Mesothelial cell of epicardium (in vitro differentiated cells): ENCODE data around the gene MDK. TPM values are rescaled to one million over a fixed set of nuclear protein-coding genes. Genes with fewer than 3 reads are reported as not detected.

Source experiments
- DNase-seq, 2 experiments: peaks; one replicate each; pipeline ENCODE4 v3.0.0; 2021; ENCODE audit warnings: low spot score in 2 of 2; ENCODE audit not compliant: unreplicated experiment in 2 of 2
- H3K27ac Mint-ChIP-seq: 2 replicates; pipeline ENCODE4 v1.8.0; 2021; ENCODE audit warnings: mixed read lengths
- H3K27me3 Mint-ChIP-seq: 2 replicates; pipeline ENCODE4 v1.8.0; 2021; ENCODE audit warnings: low read depth, mixed read lengths
- H3K36me3 Mint-ChIP-seq: 2 replicates; pipeline ENCODE4 v1.8.0; 2021; ENCODE audit warnings: mixed read lengths
- H3K4me1 Mint-ChIP-seq: 2 replicates; pipeline ENCODE4 v1.8.0; 2021; ENCODE audit warnings: mixed read lengths
- H3K4me3 Mint-ChIP-seq: 2 replicates; pipeline ENCODE4 v1.8.0; 2021; ENCODE audit warnings: mild to moderate bottlenecking, moderate library complexity, mixed read lengths
- H3K9me3 Mint-ChIP-seq: 2 replicates; pipeline ENCODE4 v1.8.0; 2021; ENCODE audit warnings: mixed read lengths
- total RNA-seq: library from RNA; stranded (reverse); gene quantifications from 3 replicates; pipeline ENCODE4 v1.2.1, GENCODE V29; 2021
- TF ChIP-seq, protein P1 (sequence below): fragments of 200-600 bp; sonication (generic); IDR thresholded peaks from one replicate; pipeline ENCODE4 v1.5.0; 2021; ENCODE audit warnings: antibody characterized with exemption; ENCODE audit not compliant: unreplicated experiment

MDK gene
- total RNA-seq, 1 donor from 2014 or later: 1,586 TPM

DNA sequence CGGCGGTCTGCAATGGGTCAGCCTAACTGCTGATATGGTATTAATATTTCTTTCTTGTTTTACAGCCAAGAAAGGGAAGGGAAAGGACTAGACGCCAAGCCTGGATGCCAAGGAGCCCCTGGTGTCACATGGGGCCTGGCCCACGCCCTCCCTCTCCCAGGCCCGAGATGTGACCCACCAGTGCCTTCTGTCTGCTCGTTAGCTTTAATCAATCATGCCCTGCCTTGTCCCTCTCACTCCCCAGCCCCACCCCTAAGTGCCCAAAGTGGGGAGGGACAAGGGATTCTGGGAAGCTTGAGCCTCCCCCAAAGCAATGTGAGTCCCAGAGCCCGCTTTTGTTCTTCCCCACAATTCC, 1.9 kb downstream of the MDK start:
- H3K27me3 Mint-ChIP-seq: peaks cover 25% of the 10 kb centered on the region
- no peaks in the 10 kb centered on the region for H3K9me3 Mint-ChIP-seq
- H3K4me3 Mint-ChIP-seq: peak overlapping the region; percentile 92
- peak overlapping the region; percentile 67 for H3K27ac Mint-ChIP-seq
- H3K36me3 Mint-ChIP-seq: no peaks in the 10 kb centered on the region
- peaks cover 24% of the 10 kb centered on the region for H3K4me1 Mint-ChIP-seq
- DNase-seq: no peak
- TF ChIP-seq, protein P1, sequence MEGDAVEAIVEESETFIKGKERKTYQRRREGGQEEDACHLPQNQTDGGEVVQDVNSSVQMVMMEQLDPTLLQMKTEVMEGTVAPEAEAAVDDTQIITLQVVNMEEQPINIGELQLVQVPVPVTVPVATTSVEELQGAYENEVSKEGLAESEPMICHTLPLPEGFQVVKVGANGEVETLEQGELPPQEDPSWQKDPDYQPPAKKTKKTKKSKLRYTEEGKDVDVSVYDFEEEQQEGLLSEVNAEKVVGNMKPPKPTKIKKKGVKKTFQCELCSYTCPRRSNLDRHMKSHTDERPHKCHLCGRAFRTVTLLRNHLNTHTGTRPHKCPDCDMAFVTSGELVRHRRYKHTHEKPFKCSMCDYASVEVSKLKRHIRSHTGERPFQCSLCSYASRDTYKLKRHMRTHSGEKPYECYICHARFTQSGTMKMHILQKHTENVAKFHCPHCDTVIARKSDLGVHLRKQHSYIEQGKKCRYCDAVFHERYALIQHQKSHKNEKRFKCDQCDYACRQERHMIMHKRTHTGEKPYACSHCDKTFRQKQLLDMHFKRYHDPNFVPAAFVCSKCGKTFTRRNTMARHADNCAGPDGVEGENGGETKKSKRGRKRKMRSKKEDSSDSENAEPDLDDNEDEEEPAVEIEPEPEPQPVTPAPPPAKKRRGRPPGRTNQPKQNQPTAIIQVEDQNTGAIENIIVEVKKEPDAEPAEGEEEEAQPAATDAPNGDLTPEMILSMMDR: no peak

DNA sequence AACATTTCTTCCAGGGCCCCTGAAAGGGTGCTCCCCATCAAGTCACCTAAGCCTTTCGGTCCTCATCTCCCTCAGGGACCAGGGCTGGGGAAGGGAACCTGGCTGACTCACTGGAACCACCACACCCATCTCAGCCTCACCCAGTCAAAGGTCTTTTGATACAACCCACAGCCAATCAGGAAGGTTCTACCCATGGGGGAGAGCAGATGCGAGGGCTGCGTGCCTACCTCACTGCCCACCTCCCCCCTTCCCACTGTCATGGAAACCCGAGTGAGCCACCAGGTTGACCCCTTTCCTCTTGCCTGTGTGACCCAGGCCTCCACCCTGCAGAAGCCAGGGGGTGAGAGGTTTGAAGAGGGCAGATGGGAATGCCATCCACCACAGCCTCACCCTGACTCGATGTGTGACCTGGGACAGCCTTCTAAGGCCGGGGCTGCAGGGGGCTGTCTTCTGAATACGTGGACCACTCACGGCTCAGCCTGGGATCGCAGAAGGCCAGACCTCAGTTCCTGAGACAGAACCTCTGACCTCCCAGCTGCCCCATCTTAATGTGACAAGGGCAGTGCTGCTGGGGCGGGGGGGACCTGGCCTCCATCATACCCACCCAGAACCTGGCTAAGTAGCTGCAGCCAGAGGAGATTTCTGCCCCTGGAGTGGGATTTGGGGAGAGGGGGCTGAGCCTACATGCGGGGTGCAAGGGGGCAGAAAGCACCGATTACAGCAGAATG, 2.7 kb downstream of the MDK start:
- no peak for DNase-seq
- Mint-ChIP-seq H3K4me3 (peak overlapping the region; percentile 92), H3K36me3 (no peaks in the 10 kb centered on the region), H3K9me3 (no peaks in the 10 kb centered on the region), H3K4me1 (peaks cover 29% of the 10 kb centered on the region), H3K27me3 (peaks cover 33% of the 10 kb centered on the region), H3K27ac (no peak overlapping the region)
- TF ChIP-seq, protein P1: no peak

DNA sequence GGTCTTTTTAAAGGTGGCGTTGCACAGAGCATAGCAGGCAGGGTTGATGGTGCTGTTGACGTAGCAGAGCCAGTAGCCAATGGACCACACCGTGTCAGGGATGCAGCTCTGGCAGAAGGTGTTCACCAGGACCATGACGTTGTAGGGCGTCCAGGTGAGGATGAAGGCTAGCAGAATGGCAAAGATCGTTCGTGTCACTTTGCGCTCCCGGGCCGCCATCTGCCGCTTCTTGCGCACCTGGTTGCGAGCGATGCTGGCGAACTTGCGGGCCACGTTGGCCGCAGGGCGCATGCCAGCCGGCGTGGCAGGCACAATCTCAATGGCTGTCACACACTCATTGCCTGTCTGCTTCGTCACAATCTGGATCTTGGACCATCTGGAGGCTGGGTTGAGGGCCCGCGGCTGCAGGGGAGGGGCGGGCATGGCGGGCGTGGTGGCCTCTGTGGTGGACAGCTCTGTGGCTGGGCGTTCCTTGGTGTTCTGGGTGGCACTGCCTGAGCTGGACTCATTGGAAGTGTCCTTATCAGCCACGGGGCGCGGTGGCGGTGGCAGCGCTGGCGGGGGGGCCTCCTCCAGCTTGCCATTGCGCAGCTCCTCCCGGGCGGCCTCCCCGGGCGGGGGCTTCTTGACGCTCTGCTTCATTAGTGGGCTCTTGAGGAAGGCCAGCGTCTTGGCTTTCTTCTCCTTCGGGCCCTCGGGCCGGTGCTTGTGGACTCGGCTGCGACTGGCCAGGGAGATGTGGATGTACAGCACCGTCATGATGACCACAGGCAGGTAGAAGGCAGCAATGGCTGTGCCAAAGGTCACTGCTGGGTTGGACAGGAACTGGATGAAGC, 3.9 kb downstream of the MDK start:
- Mint-ChIP-seq H3K36me3 (no peaks in the 10 kb centered on the region), H3K4me1 (peaks cover 32% of the 10 kb centered on the region), H3K9me3 (no peaks in the 10 kb centered on the region), H3K27ac (no peak overlapping the region), H3K27me3 (peaks cover 45% of the 10 kb centered on the region), H3K4me3 (peak overlapping the region; percentile 4)
- TF ChIP-seq, protein P1: no peak
- DNase-seq: no peak

DNA sequence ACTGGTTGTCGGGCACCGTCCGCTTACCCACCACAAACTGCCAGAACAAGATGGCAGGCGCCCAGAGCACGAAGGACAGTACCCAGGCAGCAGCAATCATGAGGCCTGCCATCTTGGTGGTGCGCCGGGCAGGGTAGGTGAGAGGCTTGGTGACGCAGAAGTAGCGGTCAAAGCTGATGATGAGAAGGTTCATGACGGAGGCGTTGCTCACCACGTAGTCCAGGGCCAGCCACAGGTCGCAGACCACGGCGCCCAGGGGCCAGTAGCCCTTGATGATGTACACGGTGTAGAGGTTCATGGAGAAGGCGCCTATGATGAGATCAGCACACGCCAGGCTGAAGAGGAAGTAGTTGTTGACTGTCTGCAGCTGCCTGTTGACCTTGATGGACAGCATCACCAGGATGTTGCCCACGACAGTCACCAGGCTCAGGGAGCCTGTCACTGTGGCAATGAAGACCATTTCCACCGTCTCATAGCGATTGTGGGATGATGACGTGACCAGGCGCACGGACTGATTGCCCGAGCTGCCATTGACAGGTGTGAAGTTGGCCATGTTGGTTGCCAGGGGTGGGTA, 4.6 kb downstream of the MDK start:
- TF ChIP-seq, protein P1: no peak
- no peak overlapping the region for H3K27ac Mint-ChIP-seq

DNA sequence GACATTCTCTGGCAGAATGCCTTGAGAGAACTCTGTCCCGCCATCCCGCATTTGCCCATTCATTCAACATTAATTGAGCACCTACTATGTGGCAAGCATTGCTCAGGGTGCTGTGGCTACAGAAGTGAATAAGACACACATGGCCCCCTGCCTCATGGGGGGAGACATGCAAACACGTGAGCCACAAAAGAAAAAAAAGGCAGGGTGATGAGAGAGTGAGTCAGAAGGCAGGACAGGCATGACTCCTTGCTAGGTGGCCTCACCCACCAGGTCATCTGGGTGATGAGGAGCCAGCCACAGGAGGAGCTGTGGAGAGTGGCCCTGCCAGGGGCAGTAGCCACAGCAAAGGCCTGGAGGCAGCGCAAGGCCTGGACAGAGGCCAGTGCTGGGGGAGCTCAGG, 5.2 kb downstream of the MDK start:
- H3K4me3 Mint-ChIP-seq: no peak overlapping the region
- no peak overlapping the region for H3K27ac Mint-ChIP-seq
- TF ChIP-seq, protein P1: no peak
- H3K9me3 Mint-ChIP-seq: no peaks in the 10 kb centered on the region
- no peaks in the 10 kb centered on the region for H3K36me3 Mint-ChIP-seq
- H3K27me3 Mint-ChIP-seq: peaks cover 52% of the 10 kb centered on the region
- no peak for DNase-seq
- H3K4me1 Mint-ChIP-seq: peaks cover 35% of the 10 kb centered on the region

More for the DNA sequence above, 4.6 kb downstream of the MDK start:
- no peaks in the 10 kb centered on the region for H3K9me3 Mint-ChIP-seq
- peaks cover 35% of the 10 kb centered on the region for H3K4me1 Mint-ChIP-seq
- H3K27me3 Mint-ChIP-seq: peaks cover 52% of the 10 kb centered on the region
- H3K36me3 Mint-ChIP-seq: no peaks in the 10 kb centered on the region
- no peak for DNase-seq
- H3K4me3 Mint-ChIP-seq: no peak overlapping the region
